A673 (cell line): ENCODE results near the gene ATP8A2.

Experiments used
- EZH2 ChIP-seq: fragments of 200-600 bp; sonication (generic); IDR thresholded peaks from 2 replicates; pipeline ENCODE4 v1.6.1; 2017; ENCODE audit warnings: borderline replicate concordance, low read depth, mild to moderate bottlenecking, mixed read lengths, antibody characterized with exemption, low read length; ENCODE audit not compliant: poor library complexity, severe bottlenecking
- TF ChIP-seq, protein P1 (sequence below): fragments of 300-800, 200-600 bp; sonication (generic); conservative IDR thresholded peaks from 2 replicates; pipeline ENCODE4 v1.5.1; 2017; ENCODE audit warnings: low read depth, mild to moderate bottlenecking, antibody characterized with exemption, low read length, moderate library complexity, mixed read lengths

DNA sequence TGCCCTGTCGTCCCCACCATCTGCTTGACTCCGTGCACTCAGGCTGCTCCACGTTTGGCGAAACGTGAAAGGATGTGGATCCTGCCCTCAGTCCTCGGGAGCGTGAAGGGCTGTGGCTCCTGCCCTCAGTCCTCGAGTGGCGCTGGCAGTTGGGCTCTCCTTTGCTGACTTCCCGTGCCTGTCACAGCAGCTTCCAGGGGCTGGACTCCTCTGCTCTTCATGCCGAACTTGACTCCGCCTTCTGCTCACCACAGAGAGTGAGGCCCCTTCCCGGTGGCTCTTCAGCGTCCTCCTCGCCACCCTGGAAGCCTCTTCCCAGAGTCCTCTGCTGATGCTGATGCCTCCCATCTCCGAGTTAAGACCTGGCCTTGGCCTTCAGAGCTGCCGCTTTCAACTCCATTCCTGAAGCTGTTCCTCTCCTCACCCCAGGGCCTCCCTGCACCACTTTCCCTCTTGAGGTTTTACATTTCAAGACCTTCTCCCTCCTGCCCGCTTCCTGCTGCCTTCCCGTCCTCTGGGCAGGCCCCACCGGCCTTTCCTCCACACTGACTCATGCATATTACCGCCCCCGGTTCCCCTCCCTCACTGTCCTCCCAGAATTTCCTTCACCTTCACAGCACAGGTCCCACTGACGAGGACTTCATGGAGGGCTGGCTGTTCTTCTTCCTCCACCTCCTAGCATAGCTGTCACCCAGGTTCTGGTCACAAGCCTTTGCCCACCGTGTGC lies 568.4 kb downstream of the ATP8A2 start:
- TF ChIP-seq, protein P1, sequence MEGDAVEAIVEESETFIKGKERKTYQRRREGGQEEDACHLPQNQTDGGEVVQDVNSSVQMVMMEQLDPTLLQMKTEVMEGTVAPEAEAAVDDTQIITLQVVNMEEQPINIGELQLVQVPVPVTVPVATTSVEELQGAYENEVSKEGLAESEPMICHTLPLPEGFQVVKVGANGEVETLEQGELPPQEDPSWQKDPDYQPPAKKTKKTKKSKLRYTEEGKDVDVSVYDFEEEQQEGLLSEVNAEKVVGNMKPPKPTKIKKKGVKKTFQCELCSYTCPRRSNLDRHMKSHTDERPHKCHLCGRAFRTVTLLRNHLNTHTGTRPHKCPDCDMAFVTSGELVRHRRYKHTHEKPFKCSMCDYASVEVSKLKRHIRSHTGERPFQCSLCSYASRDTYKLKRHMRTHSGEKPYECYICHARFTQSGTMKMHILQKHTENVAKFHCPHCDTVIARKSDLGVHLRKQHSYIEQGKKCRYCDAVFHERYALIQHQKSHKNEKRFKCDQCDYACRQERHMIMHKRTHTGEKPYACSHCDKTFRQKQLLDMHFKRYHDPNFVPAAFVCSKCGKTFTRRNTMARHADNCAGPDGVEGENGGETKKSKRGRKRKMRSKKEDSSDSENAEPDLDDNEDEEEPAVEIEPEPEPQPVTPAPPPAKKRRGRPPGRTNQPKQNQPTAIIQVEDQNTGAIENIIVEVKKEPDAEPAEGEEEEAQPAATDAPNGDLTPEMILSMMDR, result no peak
- TF ChIP-seq EZH2, result no peak
